ENCODE results near the gene LRRC56. TPM values are rescaled to one million over a fixed set of nuclear protein-coding genes. Genes with fewer than 3 reads are reported as not detected.

LRRC56 gene
- total RNA-seq, 2 experiments from 2014 or later: 0.96 to 0.98 TPM

GRCh38 chr11:530960-531831 lies 6.1 kb upstream of the LRRC56 start:
- POLR2A ChIA-PET: interaction anchor here (0.6 kb wide), 1 partner anchor 288 kb away, joined by 3 read pairs; the partner anchor contains the start of gene PNPLA2
- ATAC-seq: no peak

GRCh38 chr11:531919-532526 lies 5.3 kb upstream of the LRRC56 start:
- H3K27ac Mint-ChIP-seq: no peak overlapping the region
- POLR2A ChIA-PET: interaction anchor here (0.6 kb wide), 1 partner anchor 287 kb away, joined by 3 read pairs; the partner anchor contains the start of gene PNPLA2
- H3K9me3 Mint-ChIP-seq (ENCODE audit: low read depth): no peaks in the 10 kb centered on the region
- H3K4me3 Mint-ChIP-seq: no peak overlapping the region
- H3K27me3 Mint-ChIP-seq: no peaks in the 10 kb centered on the region
- H3K4me1 Mint-ChIP-seq: peaks cover 9% of the 10 kb centered on the region
- DNase-seq: no peak
- intact Hi-C loops (cut with DNase I, micrococcal nuclease): no loop called here
- CTCF ChIA-PET: interaction anchor here (0.6 kb wide), 1 partner anchor 15 kb away, joined by 3 read pairs; no protein-coding TSS in a partner anchor
- no peak for ATAC-seq
- H3K36me3 Mint-ChIP-seq (ENCODE audit: low read depth): peaks cover 1% of the 10 kb centered on the region

More at GRCh38 chr11:530960-531831, 6.1 kb upstream of the LRRC56 start:
- Mint-ChIP-seq H3K36me3 (ENCODE audit: low read depth) (peaks cover 1% of the 10 kb centered on the region), H3K9me3 (ENCODE audit: low read depth) (no peaks in the 10 kb centered on the region), H3K27ac (no peak overlapping the region), H3K4me1 (peaks cover 6% of the 10 kb centered on the region), H3K4me3 (no peak overlapping the region), H3K27me3 (no peaks in the 10 kb centered on the region)
- intact Hi-C loops (cut with DNase I, micrococcal nuclease): no loop called here
- no peak for DNase-seq
- CTCF ChIA-PET: no interaction called here

- POLR2A ChIA-PET: no interaction called here
- no peak overlapping the region for H3K4me3 Mint-ChIP-seq
- peaks cover 1% of the 10 kb centered on the region for H3K36me3 Mint-ChIP-seq (ENCODE audit: low read depth)
- H3K9me3 Mint-ChIP-seq (ENCODE audit: low read depth): no peaks in the 10 kb centered on the region
- no peaks in the 10 kb centered on the region for H3K27me3 Mint-ChIP-seq
- no peak for ATAC-seq
- DNase-seq: no peak
- CTCF ChIA-PET: interaction anchor here (0.6 kb wide), 1 partner anchor 15 kb away, joined by 3 read pairs; no protein-coding TSS in a partner anchor
- intact Hi-C loops (cut with DNase I, micrococcal nuclease): no loop called here
- no peak overlapping the region for H3K27ac Mint-ChIP-seq
- H3K4me1 Mint-ChIP-seq: peaks cover 12% of the 10 kb centered on the region
These were observed 4.8 kb upstream of the LRRC56 start for GRCh38 chr11:532527-532985.

DNA sequence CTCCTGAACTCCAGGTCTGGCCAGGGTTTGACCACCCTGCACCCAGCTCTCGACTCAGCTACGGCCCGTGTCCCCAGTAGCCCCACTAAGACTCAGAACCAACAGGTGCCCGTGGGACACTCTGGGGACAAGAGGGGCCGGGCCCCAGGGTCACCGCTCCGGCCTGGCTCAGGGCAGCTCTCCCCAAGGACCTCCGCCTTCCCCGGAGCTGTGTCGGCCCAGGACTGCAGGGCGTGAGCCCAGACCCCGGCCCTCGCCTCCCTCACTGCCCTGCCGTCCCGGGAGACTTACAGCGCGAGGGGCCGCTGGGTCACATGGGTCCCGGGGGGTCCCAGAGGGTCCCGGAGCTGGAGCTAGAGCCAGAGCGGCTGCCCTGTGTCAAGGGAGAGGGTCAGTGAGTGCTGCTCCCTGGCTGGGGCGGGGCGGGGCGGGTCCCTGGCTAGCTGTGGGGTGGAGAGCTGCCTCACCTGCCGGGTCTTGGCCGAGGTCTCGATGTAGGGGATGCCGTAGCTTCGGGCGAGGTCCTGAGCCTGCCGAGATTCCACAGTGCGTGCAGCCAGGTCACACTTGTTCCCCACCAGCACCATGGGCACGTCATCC lies 4.2 kb upstream of the LRRC56 start:
- intact Hi-C loops (cut with DNase I, micrococcal nuclease): no loop called here
- Mint-ChIP-seq H3K9me3 (ENCODE audit: low read depth) (no peaks in the 10 kb centered on the region), H3K36me3 (ENCODE audit: low read depth) (peaks cover 1% of the 10 kb centered on the region), H3K27me3 (no peaks in the 10 kb centered on the region), H3K4me1 (peaks cover 17% of the 10 kb centered on the region), H3K27ac (no peak overlapping the region), H3K4me3 (no peak overlapping the region)
- DNase-seq: no peak
- POLR2A ChIA-PET: no interaction called here
- ATAC-seq: no peak
- CTCF ChIA-PET: interaction anchor here (1.3 kb wide), 1 partner anchor 14 kb away, joined by 6 read pairs; no protein-coding TSS in a partner anchor

DNA sequence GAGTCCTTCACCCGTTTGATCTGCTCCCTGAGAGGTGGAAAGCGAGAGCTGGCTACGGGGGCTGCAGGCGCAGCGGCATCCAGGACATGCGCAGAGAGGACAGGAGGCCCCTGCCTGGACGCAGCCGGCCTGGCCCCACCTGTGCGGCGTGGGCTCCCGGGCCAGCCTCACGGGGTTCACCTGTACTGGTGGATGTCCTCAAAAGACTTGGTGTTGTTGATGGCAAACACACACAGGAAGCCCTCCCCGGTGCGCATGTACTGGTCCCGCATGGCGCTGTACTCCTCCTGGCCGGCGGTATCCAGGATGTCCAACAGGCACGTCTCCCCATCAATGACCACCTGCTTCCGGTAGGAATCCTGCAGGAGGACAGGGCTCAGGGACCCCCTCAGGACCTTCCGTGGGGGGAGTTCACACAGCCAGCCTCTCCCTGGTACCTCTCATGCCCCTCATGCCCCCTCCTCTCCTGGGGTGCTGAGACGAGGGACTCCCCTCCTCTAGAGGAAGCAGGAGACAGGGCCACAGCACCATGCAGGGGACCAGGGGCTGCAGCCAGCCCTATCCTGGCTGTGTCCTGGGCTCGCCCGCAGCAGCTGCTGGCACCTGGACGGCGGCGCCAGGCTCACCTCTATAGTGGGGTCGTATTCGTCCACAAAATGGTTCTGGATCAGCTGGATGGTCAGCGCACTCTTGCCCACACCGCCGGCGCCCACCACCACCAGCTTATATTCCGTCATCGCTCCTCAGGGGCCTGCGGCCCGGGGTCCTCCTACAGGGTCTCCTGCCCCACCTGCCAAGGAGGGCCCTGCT lies 3.5 kb upstream of the LRRC56 start:
- Mint-ChIP-seq H3K27ac (no peak overlapping the region), H3K27me3 (no peaks in the 10 kb centered on the region), H3K9me3 (ENCODE audit: low read depth) (no peaks in the 10 kb centered on the region), H3K36me3 (ENCODE audit: low read depth) (peaks cover 1% of the 10 kb centered on the region), H3K4me1 (peaks cover 17% of the 10 kb centered on the region), H3K4me3 (peak overlapping the region; percentile 67)
- CTCF ChIA-PET: interaction anchor here (1.3 kb wide), 1 partner anchor 15 kb away, joined by 6 read pairs; no protein-coding TSS in a partner anchor
- POLR2A ChIA-PET: no interaction called here
- ATAC-seq: no peak
- intact Hi-C loops (cut with DNase I, micrococcal nuclease): no loop called here
- DNase-seq: peak; percentile 12

DNA sequence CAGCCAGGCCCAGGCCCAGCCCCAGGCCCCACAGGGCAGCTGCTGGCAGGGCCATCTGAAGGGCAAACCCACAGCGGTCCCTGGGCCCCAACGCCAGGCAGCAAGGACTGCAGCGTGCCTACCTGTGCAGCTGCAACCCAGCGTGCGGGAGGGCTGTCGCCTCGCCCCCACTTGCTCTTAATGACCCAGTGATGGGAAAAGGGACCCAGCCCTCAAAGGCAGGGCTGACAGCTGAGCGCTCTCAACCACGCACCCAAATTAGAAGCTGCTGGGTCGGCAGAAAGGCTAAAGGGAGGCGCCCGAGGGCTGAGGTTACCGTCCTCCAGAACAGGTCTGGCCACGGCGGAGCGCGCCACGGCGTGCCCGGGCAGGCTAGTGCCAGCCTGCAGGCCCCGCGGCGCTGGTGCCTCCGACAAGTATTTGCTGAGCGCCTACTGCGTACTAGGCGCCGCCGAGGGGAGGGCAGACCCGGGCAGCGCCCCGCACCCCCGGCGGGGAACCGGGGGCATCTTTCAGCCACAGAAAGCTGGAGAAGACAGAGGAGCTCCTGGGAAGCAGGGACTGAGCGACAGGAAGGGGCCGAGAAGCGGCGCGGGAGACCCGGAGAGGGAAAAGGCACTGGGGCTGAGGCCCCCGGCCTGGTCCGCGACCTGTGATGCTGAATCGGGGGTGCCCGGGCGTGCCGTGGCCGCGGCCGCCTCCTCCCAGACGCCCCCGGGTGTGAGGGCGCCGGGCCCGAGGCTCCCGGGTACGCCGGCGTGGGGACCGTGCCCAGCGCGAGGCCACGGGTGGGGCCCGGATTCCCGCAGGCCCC lies 2.7 kb upstream of the LRRC56 start:
- DNase-seq (peak; percentile 63), ATAC-seq (no peak)
- peak overlapping the region; percentile 67 for H3K4me3 Mint-ChIP-seq
- peaks cover 1% of the 10 kb centered on the region for H3K36me3 Mint-ChIP-seq (ENCODE audit: low read depth)
- no peaks in the 10 kb centered on the region for H3K27me3 Mint-ChIP-seq
- CTCF ChIA-PET: interaction anchor here (0.6 to 1.3 kb wide), 3 partner anchors 16 to 20 kb away, joined by 3 to 6 read pairs (median 3); no protein-coding TSS in a partner anchor
- H3K4me1 Mint-ChIP-seq: peaks cover 17% of the 10 kb centered on the region
- intact Hi-C loops (cut with DNase I, micrococcal nuclease): loop anchor here (1.0 to 5.0 kb wide), 16 partner anchors 16 to 376 kb away; partner anchors contain the start of genes CHID1 (in 1 of the 2), DEAF1 (in 1 of the 2), IRF7 (in 1 of the 2) and LMNTD2 (in 1 of the 2)
- H3K9me3 Mint-ChIP-seq (ENCODE audit: low read depth): no peaks in the 10 kb centered on the region
- no peak overlapping the region for H3K27ac Mint-ChIP-seq
- POLR2A ChIA-PET: no interaction called here

GRCh38 chr11:535210-535518 lies 2.2 kb upstream of the LRRC56 start:
- H3K27ac Mint-ChIP-seq: no peak overlapping the region
- peaks cover 17% of the 10 kb centered on the region for H3K4me1 Mint-ChIP-seq
- no peaks in the 10 kb centered on the region for H3K9me3 Mint-ChIP-seq (ENCODE audit: low read depth)
- peaks cover 1% of the 10 kb centered on the region for H3K36me3 Mint-ChIP-seq (ENCODE audit: low read depth)
- DNase-seq (no peak), ATAC-seq (peak; percentile 15)
- H3K4me3 Mint-ChIP-seq: no peak overlapping the region
- CTCF ChIA-PET: interaction anchor here (0.6 to 1.1 kb wide), 2 partner anchors 16 to 19 kb away, joined by 3 read pairs; no protein-coding TSS in a partner anchor
- no peaks in the 10 kb centered on the region for H3K27me3 Mint-ChIP-seq
- POLR2A ChIA-PET: interaction anchor here (1.2 kb wide), 1 partner anchor 29 kb away, joined by 3 read pairs; no protein-coding TSS in a partner anchor
- intact Hi-C loops (cut with DNase I, micrococcal nuclease): loop anchor here (1.0 to 5.0 kb wide), 16 partner anchors 17 to 375 kb away; partner anchors contain the start of genes CHID1 (in 1 of the 2), DEAF1 (in 1 of the 2), IRF7 (in 1 of the 2) and LMNTD2 (in 1 of the 2)

DNA sequence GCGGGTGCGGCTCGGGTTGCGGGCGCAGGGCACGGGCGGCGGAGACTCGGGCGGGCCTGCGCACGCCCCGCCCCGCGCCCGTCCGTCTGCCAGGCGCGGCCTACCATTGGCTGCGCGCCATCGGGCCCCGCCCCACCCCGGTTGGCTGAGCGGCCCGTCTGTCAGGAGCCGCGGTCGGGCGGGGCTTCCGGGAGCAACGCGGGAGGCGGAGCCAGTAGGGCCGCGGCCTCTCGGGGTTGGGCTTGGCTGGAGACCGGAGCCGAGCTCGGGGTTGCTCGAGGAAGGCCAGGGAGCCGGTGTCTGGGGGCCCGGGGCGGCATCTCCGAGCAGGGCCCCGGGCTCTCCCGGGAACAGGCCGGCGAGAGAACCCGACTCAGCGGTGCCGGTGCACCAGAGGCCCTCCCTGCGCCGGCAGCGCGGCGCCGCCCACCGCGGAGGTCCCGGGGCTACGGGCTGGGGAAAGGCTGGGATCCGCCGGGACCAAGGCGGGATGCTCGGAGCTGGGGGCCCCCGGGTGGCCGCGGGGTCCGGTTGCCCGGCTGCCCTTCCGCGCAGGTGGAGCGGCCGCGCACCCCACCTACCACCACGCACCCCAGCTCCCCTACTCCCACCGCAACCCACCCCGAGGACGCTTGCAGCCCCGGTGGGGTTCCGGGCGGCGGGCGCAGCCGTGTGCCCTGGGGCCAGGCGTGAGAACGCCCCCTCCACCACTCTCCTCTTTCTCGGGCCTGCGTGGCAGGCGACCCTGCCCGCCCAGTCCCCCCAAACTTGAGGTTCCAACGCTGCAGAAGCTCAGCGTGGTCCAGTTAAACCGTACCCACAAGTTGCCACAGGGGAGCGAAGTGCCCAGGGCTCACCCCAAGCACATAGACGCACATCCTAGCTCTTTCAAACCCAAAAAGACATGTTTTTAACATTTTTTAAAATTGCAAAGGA lies 1.5 kb upstream of the LRRC56 start, which contains the start of gene HRAS:
TSS of gene HRAS (minus strand) at position 58 of the 936 bp plus-strand sequence.
- peaks cover 17% of the 10 kb centered on the region for H3K4me1 Mint-ChIP-seq
- ATAC-seq: peak; percentile 93

More for the DNA sequence above, 1.5 kb upstream of the LRRC56 start, which contains the start of gene HRAS:
- Mint-ChIP-seq H3K9me3 (ENCODE audit: low read depth) (no peaks in the 10 kb centered on the region), H3K36me3 (ENCODE audit: low read depth) (peaks cover 1% of the 10 kb centered on the region), H3K4me3 (peak within 1 kb of the TSS; percentile 79), H3K27ac (peak within 1 kb of the TSS; percentile 81), H3K27me3 (no peaks in the 10 kb centered on the region)
- peak; percentile 98 for DNase-seq
- CTCF ChIA-PET: interaction anchor here (0.6 to 1.4 kb wide), 11 partner anchors 10 to 785 kb away, joined by 3 to 7 read pairs (median 4); no protein-coding TSS in a partner anchor
- intact Hi-C loops (cut with DNase I, micrococcal nuclease): loop anchor here (1.0 to 5.0 kb wide), 16 partner anchors 17 to 375 kb away; partner anchors contain the start of genes CHID1 (in 1 of the 2), DEAF1 (in 1 of the 2), IRF7 (in 1 of the 2) and LMNTD2 (in 1 of the 2)
- POLR2A ChIA-PET: interaction anchor here (0.7 to 1.2 kb wide), 4 partner anchors 17 to 328 kb away, joined by 3 to 6 read pairs (median 4); partner anchors contain the start of genes BET1L and RIC8A

Data from activated CD4-positive, alpha-beta T cell treated with anti-CD3 and anti-CD28 coated beads for 36 hours (primary cell).